Ovary (tissue), 3 donors: ENCODE measurements around the gene BCLAF3.

Source experiments
- CTCF ChIP-seq, 3 donors: fragments of 450-650 bp in 2 of 3; fragments of 200-600 bp in 1 of 3; IDR thresholded peaks; one replicate each; pipeline versions ENCODE4 v1.5.1 to v1.8.0; 2016 to 2022; ENCODE audit warnings: antibody characterized with exemption in 3 of 3, mild to moderate bottlenecking in 1 of 3
- POLR2A ChIP-seq: fragments of 450-650 bp; IDR thresholded peaks from one replicate; pipeline ENCODE4 v1.6.1; 2017; ENCODE audit warnings: antibody characterized with exemption, mild to moderate bottlenecking, moderate library complexity
- donor health status: DM: no; HTN: no; CAD: no.

GRCh38 chrX:19958552-19959486, 32.0 kb downstream of the BCLAF3 start:
- TF ChIP-seq CTCF (IDR thresholded peaks at IDR 0.05) (no peak), POLR2A (no peak)
